NCI-H2107 treated with DMSO at 0.1 percent for 48 hours (cell line): Measurements from ENCODE around the gene SMPD3.

Experiments
- DNase-seq: peaks from one replicate; lab custom pipeline; 2025; ENCODE audit not compliant: unreplicated experiment; lab: John Stamatoyannopoulos, UW

Gene SMPD3

DNA sequence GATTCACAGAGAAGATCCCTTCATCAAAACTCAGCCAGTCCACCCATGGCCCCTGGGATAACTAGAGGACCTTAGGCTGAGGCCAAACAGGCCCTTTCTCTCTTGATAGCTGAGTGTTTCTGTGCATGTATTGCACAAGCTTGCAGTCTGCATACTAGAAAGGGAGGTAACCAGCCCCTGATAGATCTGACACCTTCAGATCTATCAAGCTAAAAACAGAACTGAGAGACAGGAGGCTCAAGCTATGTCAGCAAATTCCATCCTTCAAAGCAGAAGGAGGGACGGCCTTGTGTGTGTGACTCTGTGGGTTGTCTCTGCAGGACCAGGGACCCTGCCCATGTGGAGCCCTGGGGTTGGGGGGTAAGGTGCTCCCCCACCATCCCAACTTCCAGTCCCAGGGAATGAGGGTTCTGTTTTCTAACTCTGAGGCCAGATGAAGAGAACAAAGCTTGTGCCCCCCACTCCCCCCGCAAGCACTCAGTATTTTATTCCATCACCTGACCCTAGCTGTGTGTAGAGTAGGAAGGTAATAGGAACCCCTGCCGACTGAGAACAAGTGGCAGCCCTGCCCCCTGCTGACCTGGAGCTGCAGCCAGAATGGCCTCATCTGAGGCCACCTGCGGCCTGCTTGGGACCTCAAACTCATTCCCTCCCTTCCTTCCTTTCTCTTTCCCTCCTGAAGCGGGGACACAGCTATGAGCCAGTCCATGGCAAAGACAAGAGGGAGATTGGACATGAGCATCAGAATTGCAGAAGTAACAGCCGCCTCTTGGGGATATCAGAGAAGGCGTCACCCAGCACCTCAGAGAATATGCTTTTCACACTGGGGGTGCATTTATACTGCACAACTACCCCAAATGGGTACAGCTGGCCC, 63.8 kb downstream of the SMPD3 start:
- DNase-seq: peak; percentile 58

DNA sequence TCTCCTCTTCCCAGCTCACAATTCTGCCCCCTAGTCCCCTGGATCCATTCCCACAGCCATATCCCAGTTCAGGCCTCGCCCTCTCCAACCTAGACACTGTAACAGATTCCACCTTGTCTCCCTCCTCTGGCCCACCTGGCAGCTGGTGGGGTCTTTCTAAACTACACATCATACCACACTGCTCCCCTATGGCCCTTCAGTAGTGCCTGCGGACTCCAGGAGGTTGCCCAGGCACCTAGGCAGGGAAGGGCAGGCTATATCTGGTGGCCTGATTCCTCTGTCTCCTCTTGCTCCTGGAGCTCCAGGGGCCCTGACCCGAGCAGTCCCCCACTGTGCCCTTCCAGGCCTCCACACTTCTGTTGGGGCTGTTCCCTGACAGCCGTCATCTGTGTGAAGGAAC, 64.5 kb downstream of the SMPD3 start:
- DNase-seq: no peak

DNA sequence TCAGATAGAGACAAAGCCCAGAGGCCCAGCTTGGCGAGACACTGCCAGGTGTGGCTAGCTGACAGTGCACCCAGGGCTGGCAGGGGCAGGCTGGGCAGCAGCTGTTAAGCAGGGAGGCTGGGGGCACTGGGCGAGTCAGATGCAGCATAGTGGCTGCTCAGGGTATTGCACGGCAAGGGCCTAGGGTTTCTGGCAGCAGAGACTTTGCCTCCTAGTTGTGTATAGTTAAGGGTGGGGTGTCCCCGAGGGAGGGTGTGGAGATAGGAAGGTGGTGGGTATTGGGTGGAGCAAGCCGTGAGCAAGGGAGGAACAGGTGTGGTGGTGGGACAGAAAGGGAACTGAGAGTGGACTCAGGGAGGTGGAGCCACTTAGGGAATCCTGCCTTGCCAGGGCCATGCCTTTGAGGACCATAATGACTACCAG, 66.0 kb downstream of the SMPD3 start:
- no peak for DNase-seq

DNA sequence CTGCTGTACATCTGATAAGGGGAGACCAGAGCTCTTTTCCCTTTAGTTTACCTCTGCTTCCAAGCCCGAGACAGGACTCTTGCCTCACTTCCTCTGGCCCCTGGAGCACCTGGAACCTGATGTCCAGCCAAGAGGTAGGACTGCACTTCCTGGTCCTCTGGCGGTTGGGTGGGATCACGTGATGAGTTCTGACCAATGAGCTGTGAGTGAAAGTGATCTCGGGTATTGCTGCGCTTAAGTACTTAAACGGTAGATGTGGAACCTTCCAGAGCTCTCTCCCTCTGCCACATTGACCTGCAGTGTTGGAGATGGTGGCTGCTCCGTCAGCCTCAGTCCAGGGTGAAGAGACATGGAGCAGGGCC, 67.0 kb downstream of the SMPD3 start:
- no peak for DNase-seq

DNA sequence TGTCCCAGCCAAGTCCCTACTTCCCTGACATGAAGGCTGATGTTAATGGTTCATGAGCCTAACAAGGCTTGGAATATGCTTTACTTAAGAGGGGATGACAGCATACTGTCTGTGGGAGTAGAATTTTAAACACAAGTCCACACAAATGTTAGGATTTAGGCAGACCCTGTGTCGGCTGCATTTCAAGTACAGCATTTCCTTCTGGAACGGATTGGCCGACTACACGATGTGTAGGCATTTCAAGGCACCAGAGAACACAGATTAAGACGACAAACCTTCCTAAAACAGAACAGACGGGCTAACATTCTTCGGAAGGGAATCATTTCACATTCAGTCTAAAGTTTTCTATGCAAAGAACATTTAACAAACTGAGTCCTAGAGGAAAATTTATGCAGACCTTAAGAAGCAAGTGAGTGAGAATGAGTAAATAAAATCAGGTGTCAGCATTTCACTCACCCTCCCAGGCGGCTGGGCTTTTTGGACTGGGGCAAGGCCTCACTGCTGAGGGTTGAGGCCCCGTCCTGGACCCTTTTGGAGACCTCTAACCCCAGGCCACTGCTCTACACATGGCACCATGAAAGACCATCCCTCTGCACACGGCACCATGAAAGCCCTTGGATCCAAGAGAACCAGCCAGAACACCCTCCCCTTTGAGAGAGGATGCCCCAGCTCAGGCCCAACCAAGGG, 67.5 kb downstream of the SMPD3 start:
- no peak for DNase-seq

DNA sequence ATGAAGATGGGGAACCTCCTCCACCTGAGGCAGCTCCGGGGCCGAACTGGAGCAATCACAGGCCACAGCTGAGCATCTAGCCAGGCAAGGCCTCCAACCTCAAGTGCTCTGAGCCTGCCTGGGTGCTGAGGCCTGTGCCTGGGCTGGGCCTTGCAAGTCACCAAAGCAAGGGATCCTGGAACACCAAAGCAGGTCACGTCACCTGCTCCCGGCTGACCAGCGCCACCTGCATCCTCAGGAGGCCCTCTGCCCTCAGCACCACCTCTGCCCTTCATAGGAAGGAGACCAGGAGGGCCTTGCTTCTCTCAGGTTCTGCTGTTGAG, 68.0 kb downstream of the SMPD3 start:
- no peak for DNase-seq

DNA sequence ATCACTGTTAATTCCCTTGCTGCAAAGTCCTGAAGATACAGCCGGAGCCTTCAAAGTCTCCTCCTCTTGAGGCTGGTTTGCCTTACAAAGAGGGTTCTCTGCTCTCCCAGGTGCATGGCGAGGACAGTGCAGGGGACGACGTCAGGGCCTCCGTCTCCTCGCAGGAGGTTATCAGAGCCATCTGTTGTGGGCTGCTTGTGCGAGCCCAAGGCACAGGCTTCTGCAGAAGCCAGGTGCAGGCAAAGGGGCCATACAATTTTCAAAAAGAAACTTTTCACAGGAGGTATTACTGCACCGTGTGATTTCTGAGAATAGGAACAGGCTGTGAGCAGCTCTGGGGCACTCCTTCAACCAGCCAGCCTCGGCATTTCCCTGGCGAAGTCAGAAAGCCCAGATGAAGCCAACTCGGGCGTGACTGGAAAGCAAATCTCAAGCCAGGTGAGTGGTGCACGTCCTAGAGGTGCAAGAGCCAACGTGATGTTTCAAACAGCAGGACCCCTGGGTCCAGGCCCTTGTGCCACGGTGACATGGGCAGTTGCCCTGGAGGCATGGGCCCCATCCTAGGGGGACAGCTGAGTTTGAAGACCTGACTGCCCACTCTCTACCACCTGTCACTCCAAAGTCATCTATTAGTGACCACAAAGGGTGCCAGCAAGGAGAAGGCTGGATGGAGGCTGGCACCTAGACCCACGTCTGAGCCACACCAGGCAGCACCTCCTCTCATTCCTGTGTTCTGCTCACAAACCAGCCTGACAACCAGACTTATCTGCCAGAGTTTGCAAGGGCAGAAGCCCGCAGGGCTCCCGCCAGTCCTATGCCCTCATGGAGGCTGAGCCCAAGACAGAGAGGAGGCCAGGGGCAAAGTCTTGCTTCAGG, 68.6 kb downstream of the SMPD3 start:
- DNase-seq: no peak

DNA sequence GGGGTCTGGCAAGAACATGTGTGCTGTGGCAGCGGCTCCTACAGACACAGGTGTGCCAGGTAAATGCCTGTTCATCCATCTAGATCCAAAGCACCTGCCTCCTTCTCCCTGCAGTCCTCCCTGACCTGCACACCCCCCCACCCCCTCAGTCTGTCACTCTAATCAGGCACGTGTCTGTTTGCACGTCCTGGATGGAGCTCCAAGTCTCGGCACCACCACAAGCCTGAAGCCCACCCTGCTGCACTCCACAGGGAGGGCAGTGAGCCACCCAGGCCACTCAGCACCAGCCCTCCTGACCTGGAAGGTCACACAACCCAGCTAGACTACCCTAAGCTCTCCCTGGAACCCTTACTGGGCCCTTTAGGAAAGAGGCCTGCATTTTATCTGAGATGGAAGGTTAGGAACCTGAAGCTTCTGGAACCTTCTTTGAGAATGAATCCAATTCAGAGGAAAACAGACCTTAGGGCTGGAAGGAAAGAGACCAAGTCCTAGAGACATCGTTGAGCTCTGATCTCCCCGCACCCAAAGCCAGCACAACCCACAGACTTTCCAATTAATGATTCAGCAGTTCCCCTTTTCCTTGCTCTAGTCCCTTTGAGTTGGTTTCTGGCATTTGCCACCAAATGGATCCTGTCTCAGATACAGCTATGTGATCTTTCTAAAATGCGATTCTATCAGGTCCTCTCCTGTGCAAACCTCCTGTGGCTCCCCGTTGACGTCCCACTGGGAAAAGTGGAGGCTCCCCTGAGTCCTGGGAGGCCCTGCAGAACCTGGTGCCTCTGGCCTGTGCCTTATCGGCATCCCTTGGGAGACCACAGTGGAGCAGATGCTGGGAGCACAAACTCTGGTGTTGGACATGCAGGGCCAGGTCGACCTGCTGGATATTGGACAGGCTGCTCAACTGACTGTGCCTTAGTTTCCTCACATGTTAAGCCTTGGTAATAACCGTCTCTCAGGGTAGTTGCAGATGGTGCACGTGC, 69.6 kb downstream of the SMPD3 start:
- no peak for DNase-seq

DNA sequence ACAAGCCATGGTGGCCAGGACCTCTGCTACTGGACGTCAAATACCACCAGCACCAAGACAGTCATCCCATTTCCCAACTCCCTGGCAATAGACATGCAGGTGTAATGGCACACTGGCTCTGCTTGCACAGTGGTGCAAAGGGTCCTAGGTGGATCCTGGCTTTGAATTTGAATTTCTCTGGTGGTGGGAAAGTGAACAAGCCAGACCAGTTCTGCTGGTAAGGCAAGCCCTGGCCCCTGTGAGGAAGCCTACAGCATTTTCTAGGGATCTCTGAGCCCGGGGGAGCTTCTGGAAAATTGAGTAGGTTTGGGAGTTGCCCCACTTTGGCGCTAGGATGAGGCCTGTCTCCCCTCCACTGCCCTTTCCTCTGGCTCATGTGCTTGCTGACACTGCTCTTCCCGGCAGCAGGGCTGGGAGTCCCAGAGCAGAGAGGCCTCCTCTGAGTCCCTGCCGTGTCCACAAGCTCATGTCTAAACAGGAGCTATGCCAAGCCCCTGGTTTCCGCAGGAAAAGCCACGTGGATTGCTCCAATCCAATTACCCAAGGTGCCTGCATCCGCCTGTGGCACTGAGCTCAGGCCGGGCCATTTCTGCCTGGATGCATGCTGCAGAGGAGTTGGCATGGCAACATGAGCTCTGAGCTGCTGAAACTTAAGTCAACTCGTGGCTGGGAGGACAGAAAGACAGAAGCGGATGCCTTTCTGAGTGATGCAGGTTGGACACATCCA, 70.5 kb downstream of the SMPD3 start:
- no peak for DNase-seq

DNA sequence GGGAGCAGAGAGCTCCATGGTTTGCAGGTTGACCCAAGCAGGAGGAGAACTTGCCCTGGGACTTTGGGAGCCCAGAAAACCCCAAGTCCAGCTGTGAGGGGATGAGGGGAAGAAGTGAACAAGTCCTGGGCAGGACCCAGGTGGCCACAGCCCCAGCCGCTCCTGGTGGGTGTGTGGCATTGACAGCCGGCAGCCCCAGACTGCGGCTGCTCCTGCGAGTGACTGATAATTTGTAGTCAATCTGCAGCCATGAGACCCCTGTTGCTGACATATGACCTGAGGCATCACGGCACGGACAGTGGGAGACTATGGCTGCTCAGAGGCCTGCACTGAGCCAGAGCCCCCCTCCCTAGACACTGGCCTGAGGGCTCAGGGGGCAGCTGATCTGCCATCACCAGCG, 71.1 kb downstream of the SMPD3 start:
- DNase-seq: no peak

DNA sequence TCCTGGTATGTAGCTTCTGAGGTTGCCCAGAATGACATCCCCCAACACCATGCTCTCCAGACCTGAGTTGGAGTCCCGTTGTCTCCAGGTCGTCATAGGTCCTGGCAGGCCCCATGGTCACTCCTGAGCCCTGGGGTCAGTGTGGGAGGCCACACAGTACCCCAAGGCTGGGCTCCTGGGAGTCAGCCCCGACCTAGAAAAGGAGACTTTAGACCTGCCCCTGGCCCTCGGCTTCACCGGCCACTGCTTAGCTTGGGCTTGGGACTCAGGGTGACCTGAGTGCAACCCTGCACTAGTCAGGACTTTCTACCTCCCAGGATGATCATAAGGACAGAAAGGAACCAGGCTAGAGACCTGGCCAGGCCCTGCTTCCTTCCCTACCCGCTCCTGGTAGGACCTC, 71.7 kb downstream of the SMPD3 start:
- DNase-seq: no peak

DNA sequence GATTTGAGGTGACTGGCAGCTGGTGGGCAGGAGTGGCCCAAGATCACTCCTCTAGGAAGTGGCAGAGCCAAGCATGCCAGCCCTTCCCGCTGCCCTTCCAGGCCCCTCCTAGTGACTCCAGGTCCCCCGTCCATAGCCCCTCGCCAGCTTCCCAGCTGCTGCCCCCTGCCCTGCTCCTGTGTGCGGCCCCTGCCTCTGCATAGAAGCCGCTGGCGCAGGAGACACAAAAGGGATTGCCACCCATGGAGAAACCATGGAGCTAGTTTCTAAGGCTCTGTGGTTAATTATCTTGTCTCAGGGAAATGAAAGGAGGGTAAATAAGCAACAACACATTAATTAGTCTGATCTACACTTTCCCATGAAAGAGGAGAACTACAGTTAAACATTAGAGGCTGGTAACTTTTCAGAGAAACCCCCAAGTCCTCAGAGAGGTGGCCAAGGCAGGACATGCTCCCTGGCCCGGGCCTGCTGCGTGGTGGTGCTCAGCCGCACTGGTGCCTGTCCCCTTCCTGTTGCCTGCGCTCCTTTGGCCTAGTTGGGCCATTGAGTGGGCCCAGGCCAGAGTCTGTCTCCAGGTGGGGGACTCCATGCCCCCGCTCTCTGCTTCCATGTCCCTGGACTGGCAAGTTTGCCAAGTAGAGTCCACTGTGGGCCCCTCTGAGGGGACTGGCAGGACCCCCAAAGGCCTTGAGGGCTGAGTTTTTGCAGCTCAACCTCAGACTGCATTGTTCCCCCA, 72.3 kb downstream of the SMPD3 start:
- no peak for DNase-seq

DNA sequence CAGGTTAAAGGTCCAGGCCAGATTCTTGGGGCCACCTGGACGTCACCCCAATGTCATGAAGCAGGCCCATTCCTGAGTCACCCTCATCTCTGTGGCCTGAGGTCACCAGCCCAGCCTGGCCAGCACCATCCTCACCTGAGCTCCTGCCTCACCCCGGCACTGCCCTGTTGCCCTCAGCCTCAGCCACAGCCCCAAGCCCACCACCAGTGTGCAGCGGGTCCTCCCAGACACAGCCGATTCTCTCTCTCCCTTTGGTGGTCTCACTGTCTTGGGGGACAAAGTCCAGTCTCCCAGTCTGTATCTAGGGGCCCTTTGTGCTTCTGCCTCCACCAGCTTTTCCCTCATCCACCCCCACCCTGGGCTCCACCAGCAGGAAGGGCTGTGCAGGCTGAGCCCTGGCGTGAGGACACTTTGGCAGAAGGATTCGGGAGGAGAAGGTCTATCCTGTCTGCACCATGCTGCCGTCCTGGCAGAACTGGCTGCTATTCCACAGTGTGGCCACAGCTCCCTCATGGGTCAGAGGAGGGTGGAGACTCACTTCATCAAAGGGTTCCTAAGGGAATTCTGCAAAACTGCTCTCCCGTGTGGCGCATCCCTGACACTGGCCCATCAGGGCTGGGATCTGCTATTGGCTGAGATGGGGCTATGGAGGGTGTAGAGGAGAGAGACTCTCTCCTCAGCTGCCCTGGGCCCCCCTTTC, 73.2 kb downstream of the SMPD3 start:
- no peak for DNase-seq

DNA sequence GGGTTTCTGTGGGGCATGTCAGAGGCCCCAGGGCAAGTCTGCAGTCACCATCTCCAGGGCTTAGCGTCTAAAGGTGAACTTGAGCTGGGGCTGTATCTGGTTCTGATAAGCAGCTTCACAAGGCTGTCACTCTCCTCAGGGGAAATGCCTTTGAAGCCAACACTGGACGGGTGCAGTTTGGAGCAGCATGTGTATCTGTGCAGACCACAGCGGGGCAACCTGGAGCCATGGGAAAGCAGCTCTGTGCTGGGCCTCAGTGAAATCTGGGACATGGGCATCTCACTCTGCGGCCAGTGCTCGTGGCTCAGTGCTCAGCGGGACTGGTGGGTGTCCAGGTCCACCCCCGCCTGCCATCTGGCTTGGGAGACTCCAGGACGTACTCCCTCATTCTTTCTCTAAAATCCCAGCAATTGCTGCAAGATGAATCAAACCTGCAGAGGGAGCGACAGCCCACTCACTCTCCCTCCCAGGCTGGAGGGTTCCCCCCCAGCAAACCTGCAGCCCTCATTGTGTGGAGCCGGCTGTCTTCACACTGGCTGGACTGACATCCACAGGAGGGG, 74.0 kb downstream of the SMPD3 start:
- DNase-seq: peak; percentile 57

DNA sequence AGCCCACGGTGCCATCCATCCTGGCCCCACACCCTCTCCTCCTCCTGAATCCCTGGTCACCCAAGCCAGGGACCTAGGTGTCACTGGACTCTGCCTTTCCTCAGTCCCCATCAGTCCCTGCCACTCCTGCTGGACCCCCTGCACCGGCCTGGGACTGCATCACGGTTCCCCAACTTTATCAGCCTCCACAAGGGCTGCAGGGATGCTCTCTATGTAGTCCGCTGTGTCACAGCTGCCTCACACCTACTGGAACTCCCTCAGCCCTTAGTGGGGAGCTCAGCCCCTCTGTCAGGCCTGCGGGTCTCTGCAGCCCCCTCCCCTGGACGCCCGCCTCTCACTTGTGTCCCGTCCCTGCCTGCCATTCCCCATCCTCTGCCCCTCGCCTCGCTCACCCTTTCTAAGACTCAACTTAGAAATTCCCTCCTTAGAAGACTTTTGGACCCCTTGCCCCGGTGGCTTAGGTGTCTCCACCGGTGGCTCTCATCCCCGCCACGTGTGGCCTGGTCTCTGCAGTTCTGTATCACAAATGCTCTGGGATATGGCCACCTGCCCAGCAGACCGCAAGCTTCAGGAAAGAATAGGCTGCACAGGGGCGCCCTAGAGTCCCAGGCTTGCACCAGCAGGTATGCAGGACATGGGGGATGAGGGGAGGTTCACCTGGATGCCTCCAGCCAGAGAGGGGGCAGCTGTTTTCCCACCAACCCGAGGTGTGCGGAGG, 74.6 kb downstream of the SMPD3 start:
- peak; percentile 57 for DNase-seq

DNA sequence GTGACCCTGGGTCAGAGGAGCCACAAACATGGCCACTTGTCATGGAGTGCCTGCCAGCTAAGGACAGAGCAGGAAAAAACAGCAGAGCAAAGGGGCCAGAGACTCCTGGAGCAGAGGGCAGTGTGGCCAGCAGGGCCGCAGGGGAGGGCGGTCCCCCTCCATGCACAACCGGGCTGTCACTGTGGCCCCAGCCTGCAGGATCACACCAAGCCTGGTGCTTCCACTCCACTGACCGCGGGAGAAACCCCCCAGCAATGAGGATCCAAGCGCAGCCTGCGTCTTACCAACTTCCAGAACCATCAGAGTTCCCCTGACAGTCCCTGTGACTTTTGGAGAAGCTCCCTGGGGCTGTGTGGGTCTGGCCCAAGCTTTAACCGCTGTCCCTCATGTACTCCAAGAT, 75.5 kb downstream of the SMPD3 start:
- no peak for DNase-seq

DNA sequence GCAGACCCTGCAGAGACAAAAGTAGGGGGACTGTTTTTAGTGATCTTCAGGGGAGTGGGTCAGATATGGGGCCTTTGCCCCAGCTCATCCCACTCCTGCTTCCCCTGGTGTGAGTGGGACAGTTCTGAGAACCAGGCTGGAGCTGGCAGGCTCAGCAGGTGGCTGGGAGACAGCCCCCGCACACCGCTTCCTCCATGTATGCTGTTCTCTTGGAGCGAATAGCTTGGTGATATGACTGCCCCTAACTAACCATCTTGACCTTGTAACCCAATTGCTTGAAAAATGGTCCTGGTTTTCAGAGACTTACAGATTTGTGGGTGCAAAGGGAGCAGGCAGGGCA, 76.0 kb downstream of the SMPD3 start:
- no peak for DNase-seq
